Skin epidermis (tissue), 12 donors: ENCODE results near the gene ZNF532.
"Not testable (repeated sequence)": the region's sequence is repeated elsewhere in the genome, so short reads cannot be mapped to it uniquely, and the experiment has no call there.

Source experiments
- H3K27ac ChIP-seq, 21 experiments: fragments of 200-600 bp; sonication (generic) in 11 of 21; one replicate each; pipeline ENCODE4 v1.5.0; 2020; ENCODE audit warnings: mild to moderate bottlenecking in 3 of 21, inconsistent platforms in 2 of 21, moderate library complexity in 2 of 21
- H3K4me3 ChIP-seq, 7 experiments: fragments of 200-600 bp; sonication (generic) in 2 of 7; one replicate each; pipeline ENCODE4 v1.5.0; 2020; ENCODE audit warnings: inconsistent platforms in 2 of 7, mild to moderate bottlenecking in 2 of 7, moderate library complexity in 1 of 7

The ZNF532 gene

DNA sequence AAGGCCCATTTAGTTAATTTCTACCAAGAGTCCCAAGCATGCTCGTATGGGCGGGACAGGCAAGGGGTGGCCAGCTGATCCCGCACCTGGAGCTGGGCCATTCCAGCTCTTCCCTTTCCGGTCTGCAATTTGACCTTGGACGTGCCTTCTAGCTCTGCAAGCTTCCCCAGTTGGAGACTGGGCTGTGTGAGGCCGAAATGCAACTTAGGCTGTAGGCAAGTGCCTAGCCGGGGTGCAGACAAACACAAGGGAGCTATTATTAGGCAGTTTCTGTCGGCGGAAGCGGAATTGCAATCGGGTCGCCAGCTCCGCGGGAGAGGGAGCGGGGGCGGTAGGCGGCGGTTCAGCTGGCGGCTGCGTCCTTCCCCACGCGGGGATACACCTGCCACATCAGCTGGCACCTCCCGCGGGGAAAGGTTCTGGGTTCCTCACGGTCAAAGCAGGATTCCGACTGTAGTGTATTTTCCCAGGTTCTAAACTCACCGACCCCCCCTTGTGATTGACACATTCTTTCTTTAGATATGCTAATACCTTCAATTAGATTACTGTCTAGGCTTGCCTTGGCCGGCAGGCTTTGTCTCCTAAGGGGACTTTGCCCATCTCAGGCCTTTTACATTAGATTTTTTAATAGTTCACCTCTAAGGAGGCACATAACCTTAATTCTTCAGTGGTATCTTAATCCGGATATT lies 17.1 kb upstream of the ZNF532 start:
- Histone ChIP-seq H3K27ac (peak overlapping the region in 4 of 21 experiments; percentile 5 to 26 (median 16)), H3K4me3 (peak overlapping the region in 4 of 7 experiments; percentile 2 to 26 (median 10))

DNA sequence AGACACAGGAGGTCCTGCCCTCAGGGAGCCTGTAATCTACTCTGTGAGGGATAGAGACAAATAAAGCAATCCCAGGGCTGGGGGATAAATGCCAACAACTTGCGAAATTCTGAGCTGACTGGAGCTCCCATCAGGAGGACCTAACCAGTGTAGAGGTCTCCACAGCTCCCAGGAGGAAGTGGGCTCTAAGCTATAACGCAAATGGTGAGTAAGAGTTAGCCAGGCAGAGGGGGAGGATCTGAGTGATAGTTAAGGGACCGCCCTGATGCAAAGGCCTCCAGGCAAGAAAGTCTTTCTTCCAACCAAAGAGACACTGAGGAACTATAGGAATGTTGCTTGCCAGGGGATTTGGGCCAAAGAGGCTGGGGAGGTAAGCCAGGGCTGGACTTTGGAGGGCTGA lies 16.0 kb upstream of the ZNF532 start:
- Histone ChIP-seq H3K4me3 (no peak overlapping the region), H3K27ac (peak overlapping the region in 1 of 21 experiments; percentile 18)

DNA sequence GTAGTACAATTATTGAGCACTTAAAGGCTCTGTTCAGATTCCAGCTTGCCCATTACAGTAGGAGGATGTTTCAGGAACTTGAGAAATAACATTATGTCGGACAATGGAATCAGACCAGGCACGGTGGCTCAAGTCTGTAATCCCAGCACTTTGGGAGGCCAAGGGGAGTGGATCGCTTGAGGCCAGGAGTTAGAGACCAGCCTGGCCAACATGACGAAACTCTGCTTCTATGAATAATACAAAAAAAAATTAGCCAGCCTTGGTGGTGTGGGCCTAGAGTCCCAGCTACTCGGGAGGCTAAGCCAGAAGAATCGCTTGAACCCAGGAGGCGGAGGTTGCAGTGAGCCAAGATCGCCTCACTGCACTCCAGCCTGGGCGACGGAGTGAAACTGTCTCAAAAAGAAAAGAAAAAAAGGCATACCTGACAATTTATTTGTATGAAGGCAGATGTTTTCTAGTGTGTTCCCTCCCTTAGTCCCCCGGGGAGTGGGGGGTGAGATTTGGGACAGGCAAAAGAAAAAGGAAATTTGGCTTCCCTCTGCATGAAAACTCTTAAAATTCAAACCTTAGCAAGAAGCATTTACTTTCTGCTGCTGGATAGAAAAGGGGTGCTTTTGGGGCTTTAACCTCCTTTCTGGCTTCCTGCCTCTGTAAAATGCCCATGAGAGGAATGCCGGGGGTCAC lies 13.7 kb upstream of the ZNF532 start:
- Histone ChIP-seq H3K4me3 (no peak overlapping the region), H3K27ac (peak overlapping the region in 4 of 21 experiments; percentile 14 to 53 (median 32))

DNA sequence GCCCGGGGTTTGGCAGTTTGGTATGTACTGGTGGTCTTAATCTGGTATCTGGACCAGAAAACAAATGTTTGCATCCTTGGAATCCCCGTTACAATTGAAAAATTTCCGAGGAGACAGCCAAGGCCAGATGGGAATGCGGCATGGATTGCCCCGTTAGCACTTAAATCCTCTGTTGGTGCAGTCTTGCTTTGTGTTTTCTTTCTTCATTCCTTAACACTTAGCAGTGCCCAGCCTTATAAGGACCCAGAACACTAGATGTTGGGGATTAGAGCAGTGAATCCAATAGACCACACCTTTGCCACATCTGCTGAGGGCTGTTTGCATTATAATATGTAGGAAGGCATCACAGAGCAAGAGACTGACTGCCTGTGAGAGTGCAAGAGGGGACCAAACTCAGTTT lies 12.8 kb upstream of the ZNF532 start:
- no peak overlapping the region for H3K27ac ChIP-seq
- no peak overlapping the region for H3K4me3 ChIP-seq

DNA sequence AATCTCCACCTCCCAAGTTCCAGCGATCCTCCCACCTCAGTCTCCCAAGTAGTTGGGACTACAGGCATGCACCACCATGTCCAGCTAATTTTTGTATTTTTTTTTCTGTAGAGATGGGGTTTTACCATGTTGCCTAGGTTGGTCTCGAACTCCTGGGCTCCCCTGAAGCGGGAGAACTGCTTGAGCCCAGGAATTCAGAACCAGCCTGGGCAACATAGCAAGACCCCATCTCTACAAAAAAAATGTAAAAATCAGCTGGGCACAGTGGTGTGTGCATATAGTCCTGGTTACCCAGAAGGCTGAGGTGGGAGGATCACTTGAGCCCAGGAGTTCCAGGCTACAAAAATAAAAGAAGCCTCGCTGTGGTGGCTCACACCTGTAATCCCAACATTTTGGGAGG lies 12.0 kb upstream of the ZNF532 start:
- Histone ChIP-seq H3K4me3 (no peak overlapping the region), H3K27ac (no peak overlapping the region)

DNA sequence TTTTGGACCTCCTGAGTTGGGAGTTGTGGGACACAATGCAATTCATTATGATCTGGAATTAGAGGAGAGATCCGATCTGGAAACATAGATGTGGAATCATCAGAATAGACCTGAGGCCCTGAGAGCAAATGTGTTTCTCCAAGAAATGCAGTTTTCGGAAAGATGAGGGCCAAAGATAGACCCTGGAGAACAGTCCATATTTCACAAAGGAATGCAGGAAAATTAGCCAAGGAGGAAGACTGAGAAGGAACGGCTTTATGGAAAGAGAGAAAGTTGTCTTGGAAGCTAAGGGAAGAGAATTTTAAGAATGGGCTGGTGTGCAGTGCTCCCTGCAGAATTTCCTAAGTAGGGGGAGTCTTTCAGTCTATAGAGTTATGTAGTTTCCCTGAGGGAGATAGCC lies 11.1 kb upstream of the ZNF532 start:
- Histone ChIP-seq H3K27ac (no peak overlapping the region), H3K4me3 (no peak overlapping the region)

DNA sequence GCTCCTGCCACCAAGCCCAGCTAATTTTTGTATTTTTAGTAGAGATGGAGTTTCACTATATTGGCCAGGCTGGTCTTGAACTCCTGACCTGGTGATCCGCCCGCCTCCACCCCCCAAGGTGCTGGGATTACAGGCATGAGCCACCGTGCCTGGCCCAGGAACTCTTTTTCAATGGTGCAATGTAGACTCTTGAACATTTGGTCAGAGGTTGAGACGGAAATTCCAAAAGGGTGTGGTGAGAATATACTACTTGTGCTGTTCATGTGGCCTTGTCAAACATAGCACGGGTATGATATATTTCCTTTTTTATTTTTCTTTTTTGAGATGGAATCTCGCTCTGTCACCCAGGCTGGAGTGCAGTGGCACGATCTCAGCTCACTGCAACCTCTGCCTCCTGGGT lies 9.2 kb upstream of the ZNF532 start:
- not testable (repeated sequence) for H3K27ac ChIP-seq

DNA sequence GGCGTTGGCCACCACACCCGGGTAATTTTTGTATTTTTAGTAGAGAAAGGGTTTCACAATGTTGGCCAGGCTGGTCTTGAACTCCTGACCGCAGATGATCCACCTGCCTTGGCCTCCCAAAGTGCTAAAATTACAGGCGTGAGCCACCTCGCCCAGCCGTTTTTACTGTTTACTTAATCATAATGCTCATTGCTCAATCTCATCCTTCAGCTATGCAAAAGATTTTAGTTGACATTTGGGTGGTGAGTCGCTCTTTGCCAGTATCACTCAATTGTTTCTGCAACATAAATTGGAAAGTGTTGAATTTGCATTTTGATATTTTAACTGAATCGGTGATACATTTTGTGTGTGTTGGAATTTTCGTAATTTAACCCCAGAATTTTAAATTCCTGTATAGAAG lies 7.8 kb upstream of the ZNF532 start:
- Histone ChIP-seq H3K27ac (no peak overlapping the region), H3K4me3 (no peak overlapping the region)

More for the DNA sequence above, 9.2 kb upstream of the ZNF532 start:
- H3K4me3 ChIP-seq, result not testable (repeated sequence)

DNA sequence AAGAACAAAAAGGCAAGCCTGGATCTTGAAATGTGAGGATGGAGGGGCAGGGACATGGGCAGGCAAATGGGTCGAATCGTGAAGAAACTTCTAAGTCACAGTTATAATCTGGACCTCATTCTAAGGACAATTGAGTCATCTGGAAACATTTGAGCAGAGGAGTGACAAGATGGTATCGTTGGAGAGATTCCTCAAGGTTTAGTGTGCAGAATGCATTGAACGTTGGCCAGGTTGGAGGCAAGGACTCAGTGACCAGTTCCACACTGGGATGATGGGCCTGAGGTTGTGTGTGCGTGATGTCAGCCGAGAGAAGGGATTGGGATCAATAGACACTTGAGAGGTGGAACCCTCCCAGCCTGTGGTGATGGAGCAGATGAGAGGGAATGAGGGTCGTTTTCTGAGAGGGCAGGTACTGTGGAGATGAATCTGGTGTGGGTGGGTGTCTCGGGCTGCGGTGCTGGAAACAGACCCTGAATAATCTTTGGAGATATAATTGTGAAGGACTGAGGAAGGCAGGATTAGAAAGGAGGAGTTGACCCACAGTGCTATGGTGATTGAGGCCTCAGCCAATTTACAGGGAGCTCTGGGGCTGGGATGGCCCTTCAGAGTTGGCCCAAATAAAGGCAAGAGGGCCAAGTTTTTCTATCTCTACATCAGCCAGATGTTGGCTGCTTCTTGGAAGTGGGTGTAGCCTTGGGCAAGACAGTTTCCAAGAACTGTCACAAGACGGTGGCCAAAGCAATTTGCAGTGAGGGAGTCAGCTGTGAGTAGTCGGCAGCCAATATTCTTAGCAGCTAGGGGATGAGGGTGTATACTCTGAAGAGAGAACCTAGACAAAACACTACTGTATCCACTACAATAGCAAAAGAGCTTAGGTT lies 5.8 kb upstream of the ZNF532 start:
- Histone ChIP-seq H3K4me3 (no peak overlapping the region), H3K27ac (peak overlapping the region in 19 of 21 experiments; percentile 24 to 100 (median 60))

DNA sequence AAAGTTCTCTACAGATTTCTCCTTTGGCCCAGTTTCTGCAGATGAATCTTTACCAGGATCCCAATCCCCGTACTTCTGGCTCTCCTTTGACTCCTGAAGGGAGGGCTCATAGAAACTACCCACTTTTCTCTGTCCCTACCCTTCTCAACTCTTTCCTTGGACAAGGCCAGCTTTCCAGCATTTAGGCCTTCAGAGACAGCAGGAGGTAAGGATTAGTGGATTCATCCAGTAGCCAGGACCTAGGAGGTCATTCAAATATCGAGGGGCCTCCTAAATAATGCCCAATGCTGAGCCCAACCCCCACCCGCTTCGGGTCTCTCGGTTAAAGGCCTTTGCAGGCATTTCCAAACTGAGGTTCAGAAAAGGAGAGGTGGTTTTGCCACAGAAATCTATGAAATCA lies 4.8 kb upstream of the ZNF532 start:
- H3K27ac ChIP-seq, result peak overlapping the region in 19 of 21 experiments; percentile 28 to 100 (median 59)
- H3K4me3 ChIP-seq, result no peak overlapping the region

DNA sequence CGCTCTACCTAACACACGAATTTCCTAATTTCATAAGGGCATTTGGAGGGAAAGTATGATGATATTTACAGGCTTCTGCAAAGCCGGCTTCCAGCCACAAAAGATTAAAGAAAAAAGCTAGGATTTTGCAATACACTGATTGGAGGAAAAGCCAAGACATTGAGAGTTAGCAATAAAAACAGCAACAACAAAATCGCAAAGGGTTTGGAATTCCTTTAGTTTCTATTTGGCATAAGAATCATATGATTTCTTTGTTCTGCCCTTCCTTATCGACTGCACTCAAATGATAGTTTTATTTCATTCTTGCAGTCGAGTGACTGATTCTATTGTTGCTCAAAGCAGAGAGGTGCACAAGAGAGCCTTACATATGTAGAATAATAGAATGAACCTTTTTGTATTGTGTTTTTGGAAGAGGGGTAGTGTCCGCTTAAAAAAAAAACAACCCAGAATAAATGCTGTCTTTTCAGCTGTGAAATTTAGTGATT lies 3.9 kb upstream of the ZNF532 start:
- no peak overlapping the region for H3K4me3 ChIP-seq
- peak overlapping the region in 18 of 21 experiments; percentile 18 to 100 (median 60) for H3K27ac ChIP-seq

DNA sequence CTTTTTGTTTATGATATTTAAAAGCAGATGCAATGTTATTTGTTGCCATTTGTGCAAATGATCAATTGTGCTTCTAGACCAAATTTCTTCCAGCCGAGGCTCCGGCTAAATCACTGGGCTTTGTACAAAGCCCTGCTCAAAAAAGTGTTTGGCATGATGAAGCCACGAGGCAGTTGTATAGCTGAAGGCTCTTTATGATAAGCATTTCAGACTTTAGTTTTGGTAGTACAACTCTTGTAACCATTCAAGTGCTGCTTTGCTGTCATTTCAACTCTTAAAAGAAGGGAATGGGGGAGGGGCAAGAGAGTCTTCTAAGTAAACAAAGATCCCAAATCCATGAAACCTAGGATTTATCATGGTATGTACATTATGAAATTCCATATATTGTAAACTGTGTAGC lies 3.3 kb upstream of the ZNF532 start:
- peak overlapping the region in 14 of 21 experiments; percentile 0 to 100 (median 60) for H3K27ac ChIP-seq

DNA sequence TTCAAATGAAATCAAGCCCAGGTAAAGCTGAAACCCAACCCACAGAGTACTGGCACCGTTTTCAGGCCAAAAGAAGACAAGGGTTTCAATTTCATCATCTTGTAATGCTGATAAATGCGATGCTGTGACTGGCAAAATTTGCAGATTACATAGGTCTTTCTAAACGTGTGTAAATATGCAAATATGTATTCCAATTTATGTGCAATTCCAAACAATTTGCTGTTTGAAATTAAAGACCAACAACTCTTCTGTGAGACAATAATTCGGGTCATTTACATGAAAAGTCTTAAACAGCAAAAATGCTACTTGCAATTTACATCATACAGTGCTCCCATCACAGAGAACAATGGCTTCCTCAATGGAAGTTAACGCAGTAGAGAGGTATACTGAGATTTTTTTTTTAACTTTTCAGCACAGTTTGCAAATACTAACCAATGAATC lies 2.8 kb upstream of the ZNF532 start:
- H3K27ac ChIP-seq, result peak overlapping the region in 14 of 21 experiments; percentile 0 to 100 (median 98)
- H3K4me3 ChIP-seq, result no peak overlapping the region

More for the DNA sequence above, 3.3 kb upstream of the ZNF532 start:
- H3K4me3 ChIP-seq, result no peak overlapping the region

DNA sequence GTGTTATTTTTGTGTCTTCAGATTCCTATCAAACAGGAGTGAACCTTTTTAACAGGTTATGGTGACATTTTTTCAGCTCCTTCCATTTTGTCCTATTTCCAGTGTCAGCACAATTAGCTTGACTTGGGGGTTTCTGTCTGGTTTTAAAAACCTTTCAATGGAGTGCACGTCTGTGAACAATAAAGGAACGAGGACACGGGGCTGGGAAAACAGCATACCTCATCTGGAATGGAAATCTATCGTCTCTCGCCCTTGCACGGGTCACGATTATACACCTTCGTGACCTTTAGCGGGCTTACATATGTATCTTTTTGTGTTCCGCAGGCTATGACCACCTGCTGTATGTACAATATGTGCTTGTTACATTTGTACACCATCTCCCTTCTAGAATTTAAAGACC lies 2.3 kb upstream of the ZNF532 start:
- Histone ChIP-seq H3K4me3 (peak overlapping the region in 4 of 7 experiments; percentile 7 to 51 (median 39)), H3K27ac (peak overlapping the region in 20 of 21 experiments; percentile 91 to 100 (median 98))

DNA sequence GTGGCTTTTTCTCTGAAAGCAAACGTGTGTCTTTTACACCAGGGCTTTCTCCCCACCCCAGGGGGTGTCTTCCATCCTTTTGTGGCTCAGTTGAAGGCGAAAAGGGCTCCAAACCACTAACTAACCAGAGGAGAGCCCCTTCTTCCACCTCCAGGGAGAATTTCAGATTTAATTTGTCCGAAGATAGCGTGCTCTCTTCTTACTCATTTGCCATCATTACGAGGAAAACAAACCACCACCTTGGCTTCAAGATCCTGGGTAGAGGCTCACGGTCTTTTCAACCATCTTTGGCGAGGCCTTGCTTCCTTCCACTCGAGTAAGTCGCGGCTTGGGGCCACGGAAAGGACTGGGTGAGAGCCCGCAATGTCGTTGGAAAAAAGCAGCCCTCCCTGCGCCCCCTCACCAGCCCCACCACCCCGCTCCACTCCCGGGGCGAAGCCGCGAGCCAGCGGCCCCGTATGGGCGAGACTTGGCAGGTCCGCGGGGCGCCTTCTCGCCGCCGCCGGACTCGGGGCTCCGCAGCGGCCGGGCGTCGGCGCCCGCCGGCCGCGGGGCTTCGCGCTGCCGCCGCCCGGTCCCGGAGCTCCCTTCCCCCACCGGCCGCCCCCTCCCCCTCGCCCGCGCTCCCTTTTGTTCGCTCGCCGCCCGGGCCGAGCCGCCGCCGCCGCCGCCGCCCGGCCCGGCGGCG lies 1.7 kb upstream of the ZNF532 start:
- H3K27ac ChIP-seq, result peak overlapping the region; percentile 94 to 100 (median 99)
- H3K4me3 ChIP-seq, result peak overlapping the region; percentile 7 to 63 (median 47)

DNA sequence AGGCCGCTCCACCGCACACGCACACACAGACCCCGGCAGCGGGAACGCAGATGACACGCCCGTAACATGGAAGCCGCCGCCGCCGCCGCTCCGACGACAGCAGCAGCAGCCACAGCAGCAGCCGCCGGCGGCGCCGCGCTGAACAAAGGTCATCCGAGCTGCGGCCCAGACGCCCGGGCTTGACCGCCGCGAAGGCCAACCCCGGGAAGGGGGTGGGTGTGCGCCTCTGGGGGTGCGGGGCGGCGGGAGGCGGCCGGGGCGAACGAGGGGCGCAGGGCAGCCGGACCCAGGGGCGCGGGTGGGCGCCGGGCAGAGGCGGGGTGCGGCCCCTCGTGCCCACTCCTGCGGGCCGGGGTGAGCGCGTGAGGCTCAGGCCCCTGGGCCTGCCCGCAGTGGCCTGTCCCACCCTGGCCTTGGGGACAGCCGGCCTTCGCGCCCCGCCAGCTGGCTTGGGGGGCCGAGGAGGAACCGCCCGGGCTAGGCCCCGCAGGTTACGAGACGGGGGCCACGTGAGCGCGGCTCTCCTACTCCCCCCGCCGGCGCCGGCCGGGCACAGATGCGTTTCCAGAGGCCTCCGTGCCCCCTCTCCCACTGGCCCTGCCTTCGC lies 1.0 kb upstream of the ZNF532 start:
- H3K27ac ChIP-seq, result peak overlapping the region; percentile 94 to 100 (median 99)
- peak overlapping the region; percentile 34 to 63 (median 47) for H3K4me3 ChIP-seq

DNA sequence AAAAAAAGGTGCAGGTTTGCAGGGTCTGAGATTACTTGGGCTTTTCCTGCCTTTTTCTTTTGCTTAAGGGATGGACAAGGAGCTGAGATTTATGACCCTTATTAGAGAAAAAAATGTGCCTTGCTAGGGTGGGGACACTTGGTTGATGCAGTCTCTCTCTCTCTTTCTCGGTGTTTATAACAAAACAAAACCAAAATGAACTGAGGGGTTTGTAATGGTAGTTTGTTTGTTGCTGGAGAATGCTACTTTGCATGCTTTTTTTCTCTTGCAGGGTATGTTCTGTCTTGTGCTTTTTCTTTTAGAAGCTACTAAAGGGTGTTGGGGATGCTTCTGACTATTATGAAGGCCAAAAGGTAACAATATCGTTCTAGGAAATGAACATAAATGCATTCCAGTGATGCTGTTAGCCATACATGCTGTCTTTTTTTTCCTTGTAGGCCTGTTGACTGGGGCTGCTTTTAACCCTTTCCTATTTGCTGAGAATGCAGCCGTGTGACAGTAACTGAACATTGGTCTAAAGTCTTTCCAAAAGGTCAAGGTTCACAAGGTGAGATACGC lies 435 bp downstream of the ZNF532 start:
- H3K4me3 ChIP-seq, result peak overlapping the region in 3 of 7 experiments; percentile 41 to 51 (median 47)
- H3K27ac ChIP-seq, result peak overlapping the region in 20 of 21 experiments; percentile 23 to 100 (median 99)

DNA sequence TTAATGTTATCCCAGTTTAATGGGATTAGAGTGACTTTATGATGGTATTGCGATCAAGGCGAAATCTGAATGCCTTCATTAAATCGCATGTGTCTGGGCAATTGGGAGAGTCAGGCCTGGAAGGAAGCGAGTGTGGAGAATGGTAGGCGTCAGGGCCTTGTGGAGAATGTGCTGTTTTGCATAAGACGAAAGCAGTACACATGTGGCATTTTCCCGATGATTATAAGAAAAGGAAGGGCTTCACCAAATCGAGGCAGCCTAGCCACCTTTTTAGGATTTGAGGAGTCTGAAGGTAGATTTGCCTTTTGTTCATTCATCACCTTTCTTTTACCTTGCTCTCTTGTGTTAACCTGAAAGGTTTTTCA lies 1.0 kb downstream of the ZNF532 start:
- peak overlapping the region in 1 of 7 experiments; percentile 47 for H3K4me3 ChIP-seq
- peak overlapping the region in 20 of 21 experiments; percentile 23 to 100 (median 98) for H3K27ac ChIP-seq
